ENCODE data around the gene SLC12A5.
A peak's percentile ranks its signal among the peaks of the same experiment; 100 is the strongest.
"Not testable (repeated sequence)": the region's sequence is repeated elsewhere in the genome, so short reads cannot be mapped to it uniquely, and the experiment has no call there.

SLC12A5 gene

DNA sequence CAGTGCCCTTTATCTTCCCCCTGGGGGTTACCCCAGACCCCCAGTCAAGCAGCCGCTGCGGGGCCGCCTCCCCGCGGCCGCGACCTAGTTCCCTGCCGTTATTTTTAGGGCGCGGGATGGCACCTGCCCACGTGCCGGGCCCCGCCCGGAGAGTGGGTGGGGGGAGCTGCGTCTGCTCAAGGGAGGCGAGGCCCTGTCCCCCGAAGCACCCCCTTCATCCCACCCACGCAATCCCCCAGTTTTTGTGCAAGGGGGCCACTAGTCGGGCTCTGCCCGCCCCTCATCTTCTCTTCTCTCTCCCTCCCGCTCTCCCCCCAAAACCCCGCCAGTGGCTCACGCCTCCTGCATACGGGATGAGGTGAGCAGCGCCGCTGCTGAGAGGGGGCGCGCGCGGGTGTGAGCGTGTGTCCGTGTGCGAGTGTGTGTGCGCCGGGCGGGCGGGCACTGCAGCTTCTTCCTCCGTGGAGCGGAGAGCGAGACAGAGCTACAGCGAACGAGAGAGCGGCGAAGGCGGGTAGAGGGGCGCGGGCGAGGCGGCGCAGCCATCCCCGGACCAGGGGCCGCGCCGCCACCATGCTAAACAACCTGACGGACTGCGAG is at the start of gene SLC12A5:
Gene SLC12A5, plus strand, starts transcription at position 444 of the 600 bp plus-strand sequence. Its CDS starts 130 bp downstream, at position 574.
- DNase-seq, result no peak

DNA sequence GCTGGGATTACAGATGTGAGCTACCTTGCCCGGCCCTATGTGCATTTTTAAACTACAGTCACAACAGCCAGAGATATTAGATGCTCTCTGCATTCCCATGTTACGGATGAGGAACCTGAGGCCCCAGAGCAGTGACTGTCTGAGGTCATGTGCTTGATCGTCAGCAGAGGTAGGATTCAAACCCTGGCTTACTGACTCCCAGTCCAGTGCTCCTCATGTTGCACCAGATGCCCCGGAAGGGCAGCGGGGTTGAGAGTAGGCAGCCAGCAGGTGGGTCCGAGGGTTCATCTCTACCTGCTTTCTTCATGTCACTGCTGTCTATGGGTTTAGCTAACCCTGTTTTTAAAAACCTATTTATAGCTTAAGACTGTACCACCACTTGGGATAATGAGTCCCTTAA is 47.8 kb upstream of the SLC12A5 start:
- DNase-seq, result no peak

DNA sequence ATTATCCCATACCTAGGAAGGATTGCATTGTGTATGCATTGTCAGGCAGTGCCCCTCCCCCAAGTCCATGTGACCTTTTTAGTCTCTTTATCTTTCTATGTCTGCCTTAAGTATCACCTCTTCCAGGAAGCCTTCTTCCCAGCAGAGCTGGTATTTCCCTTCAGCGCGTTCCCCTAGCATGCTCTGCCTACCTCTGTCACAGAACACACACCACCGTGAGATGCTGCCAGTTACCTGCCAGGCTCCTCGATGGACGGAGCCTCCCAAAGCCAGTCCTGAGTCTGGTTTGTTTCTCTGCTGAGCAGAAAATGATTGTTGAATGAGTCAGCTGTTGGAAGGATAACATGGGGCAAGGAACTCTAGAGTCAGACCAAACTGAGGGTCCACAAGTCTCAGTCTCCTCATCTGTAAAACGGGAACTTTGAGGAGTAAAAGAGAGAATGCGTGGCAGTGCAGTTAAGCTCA is 45.7 kb upstream of the SLC12A5 start:
- no peak for DNase-seq

DNA sequence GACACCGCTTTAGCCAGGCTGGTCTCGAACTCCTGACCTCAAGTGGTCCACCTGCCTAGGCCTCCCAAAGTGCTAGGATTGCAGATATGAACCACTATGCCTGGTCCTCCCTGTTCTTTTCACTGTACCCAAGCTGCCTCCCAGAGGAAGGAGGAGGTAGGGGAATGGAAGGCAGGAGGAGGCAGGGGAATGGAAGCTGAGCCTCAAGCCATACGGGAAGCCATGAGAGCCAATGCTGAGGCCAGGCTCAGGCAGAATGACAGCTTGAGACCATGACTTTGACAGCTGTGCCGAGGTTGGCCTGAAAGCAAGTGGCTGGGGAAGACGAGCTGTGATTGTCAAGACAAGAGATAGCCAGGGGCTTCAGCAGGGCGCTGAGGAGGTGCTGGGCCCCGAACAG is 43.4 kb upstream of the SLC12A5 start:
- no peak for DNase-seq

DNA sequence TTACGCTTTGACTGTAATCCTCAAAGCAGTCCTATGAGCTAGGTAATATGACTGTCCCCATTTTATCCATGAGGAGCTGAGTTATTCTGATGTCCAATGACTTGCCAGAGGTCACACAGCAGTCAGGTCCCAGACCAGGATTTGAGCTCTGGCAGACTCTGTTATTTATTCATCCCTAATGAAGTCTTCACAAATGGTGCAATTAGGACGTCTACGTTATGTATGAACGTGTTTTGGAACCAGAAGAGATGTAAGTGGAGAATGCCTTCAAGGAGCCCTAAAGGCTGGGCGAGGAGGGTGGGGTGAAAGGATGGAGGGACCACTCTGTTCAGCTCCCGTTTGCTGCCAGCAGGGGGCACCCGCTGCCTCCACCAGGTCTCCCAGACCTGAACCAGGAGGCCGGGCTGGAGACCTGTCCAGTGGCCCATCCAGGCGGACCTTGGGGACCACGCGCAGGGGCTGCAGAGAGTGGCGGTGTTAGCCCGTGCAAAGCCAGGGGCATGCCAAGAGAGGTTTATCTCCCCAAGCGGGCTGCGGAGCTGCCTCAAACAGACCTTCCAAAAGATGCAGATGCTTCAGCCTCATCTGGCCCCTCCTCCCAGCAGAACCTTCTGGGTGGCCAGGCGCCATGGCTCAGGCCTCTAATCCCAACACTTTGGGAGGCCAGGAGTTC is 41.8 kb upstream of the SLC12A5 start:
- DNase-seq, result peak; percentile 58 to 76

DNA sequence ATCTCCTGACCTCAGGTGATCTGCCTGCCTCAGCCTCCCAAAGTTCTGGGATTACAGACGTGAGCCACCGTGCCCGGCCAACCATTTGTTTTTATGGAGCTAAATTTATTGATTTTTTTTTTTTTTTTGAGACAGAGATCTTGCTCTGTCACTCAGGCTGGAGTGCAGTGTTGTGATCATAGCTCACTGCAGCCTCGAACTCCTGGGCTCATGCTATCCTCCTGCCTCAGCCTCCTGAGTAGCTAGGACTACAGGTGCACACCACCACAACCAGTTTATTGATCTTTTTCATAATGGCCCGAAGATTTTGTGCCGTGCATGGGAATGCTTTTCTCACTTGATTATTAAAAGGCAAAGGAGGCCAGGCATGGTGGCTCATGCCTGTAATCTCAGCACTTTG is 40.2 kb upstream of the SLC12A5 start:
- not testable (repeated sequence) for DNase-seq

DNA sequence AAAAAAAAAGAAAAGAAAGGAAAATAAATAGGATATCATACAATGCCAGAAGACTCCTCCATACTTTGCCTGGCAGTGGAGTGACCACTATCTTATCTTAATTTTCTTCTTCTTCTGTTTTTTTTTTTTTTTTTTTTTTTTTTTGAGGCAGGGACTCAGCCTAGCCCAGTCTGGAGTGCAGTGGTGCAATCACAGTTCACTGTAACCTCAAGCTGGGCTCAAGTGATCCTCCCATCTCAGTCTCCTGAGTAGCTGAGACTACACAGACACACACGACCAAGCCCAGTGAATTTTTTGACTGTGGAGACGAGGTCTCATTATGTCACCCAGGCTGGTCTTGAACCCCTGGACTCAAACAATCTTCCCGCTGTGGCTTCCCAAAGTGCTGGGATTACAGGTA is 37.4 kb upstream of the SLC12A5 start:
- no peak for DNase-seq

DNA sequence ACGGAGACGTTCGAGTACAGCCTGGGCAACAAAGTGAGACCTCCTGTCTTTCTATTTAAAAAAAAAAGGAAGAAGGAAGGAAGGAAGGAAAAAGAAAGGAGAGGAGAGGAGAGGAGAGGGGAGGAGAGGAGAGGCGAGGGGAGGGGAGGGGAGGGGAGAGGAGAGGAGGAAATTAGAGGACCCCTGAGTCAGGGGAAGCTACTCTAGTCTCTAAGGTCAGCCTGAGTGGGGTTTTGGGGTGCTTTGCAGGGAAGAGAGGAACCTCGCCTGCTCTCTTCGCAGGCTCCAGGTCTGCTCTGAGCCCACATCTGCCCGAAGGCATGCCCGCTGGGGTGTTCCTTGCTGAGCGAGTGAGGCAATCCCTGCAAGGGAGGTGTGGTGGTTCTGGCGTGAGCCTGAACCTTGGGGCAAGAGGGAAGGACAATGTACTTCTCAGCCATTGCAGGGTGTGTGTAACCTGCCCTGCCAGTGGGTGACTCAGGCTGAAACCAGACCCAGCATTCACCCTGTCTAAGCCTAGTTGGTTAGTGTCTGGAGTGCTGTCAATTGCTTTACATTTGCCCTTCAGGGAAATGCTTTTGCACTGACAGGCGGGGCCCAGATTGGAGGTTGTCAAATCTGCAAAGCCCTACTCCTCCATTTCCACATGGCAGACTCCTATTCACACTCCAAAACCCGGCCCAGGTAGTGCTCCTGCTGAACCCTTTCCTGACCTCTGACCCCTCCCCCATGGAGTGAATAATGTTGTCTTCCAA is 35.6 kb upstream of the SLC12A5 start:
- DNase-seq, result no peak

DNA sequence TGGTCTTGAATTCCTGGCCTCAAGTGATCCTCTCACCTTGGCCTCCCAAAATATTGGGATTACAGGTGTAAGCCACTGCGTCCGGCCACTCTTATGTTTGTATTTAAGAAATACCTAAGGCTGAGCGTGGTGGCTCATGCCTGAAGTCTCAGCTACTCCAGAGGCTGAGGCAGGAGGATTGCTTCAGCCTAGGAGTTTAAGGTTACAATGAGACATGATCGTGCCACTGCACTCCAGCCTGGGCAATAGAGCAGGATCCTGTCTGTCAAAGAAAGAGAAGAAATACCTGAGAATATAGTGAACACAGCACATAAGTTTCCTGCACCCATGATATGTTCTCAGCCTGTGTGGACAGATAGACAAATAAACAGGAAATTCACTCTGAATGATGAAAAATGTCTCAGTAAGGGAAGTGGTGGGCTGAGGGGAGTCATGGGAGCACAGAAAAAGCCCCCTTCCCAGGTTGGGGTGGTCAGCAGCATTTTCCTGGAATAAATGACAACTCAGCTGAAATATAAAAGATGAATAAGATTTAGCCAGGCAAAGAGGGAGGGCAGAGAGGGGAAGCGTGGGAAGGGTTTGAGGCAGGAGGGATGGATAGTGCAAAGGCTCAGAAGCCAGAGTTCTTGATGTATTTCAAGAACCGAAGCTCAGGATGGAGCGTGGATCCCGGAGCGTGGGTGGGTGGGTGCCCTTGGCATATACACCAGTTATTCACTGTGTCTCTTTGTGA is 34.1 kb upstream of the SLC12A5 start:
- DNase-seq, result no peak

DNA sequence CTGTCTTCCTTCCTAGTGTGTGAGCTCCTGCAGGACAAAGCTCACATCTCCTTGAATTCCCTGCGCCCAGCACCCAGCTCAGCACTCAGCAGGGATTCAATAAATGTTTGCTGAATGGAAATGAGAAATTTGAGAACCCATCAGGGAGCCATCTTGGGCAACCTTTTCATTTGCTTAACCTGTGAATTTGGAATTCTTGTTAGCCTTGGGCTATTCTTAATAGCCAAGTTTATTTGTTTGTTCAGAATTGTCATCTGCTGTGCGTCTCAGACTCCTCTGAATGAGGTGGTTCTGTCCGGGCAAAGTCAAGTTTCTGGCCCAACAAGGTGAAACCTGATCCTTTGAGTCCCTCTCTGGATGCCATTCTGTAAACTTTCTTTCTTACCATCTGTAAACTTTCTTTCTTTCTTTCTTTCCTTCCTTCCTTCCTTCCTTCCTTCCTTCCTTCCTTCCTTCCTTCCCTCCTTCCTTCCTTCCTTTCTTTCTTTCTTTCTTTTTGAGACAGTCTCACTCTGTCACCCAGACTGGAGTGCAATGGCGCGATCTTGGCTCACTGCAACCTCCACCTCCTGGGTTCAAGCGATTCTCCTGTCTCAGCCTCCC is 33.4 kb upstream of the SLC12A5 start:
- not testable (repeated sequence) for DNase-seq

DNA sequence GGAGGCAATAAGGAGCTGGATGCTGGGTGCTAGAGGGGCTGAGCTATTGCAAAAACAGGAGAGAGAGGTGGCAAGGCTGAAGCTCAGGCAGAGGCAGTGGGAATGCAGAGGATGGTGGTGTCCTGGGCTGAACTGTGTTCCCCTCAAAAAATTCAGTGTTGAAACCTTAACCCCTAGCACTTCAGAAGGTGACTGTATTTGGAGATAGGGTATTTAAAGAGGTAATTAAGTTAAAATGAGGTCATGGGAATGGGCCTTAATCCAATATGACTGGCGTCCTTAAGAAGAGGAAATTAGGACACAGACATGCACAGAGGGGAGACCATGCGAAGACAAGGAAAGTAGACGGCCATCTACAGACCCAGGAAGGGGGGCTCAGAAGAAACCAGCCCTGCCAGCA is 31.8 kb upstream of the SLC12A5 start:
- DNase-seq, result no peak

DNA sequence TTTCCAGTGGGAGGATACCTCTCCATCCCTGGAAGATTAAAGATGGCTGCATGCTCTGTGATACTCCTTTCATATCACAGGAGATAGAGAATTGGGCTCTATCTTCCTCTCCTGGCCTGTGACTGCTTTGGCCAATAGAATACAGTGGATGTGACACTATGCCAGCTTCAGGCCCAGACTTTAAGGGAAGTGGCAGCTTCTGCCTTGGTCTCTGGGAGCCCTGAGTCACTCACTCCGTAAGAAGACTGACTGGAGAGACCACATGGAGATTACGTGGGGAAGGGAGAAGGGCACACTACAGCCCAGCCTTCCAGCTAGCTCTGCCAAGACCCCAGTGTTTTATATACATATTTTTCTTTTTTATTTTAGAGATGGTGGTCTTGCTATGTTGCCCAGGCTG is 30.7 kb upstream of the SLC12A5 start:
- DNase-seq, result no peak

DNA sequence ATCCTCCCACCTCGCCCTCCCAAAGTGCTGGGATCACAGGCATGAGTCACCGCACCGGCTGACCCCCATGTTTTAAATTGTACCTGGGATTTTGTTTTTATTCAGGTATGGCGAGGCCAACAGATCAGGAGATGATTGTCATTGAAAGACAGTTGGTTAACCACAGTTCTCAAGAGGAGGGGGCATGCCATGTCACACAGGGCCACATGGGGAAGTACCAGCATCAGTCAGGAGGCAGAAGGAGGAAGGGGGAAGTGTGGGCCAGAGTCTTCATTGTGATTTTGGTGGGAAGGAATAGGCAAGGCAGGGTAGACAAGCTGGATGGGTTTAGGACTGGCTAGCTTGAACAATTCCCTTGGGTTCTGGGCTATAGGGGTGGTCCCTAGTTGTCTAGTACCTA is 30.3 kb upstream of the SLC12A5 start:
- no peak for DNase-seq

DNA sequence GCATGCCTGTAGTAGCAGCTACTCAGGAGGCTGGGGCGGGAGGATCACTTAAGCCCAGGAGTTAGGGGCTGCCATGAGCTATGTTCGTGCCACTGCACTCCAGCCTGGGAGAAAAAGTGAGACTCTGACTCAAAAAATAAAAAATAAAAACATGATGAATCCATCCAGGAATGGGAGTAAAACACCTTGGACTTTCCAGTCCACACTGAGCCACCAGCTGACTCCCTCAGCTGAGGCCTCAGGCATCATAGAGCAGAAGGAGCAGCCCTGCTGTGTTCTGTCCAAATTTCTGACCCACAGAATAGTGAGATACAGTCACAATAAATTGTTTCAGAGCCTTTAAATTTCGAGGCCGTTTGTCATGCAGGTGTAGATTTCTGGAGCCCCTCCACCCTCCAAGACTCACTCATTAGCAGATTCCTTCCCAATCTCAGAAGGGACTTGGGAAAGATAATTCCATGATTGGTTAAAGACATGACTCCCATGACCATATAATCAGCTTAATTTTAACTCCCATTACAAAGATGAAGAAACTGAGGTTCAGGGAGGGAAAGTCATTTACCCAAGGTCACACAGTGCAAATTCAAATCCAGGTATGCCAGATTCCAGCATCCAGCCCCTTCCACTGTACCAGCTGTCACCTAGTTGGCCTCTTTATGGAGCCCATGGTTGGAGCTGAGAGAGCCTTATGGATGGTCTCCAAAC is 29.3 kb upstream of the SLC12A5 start:
- DNase-seq, result no peak

DNA sequence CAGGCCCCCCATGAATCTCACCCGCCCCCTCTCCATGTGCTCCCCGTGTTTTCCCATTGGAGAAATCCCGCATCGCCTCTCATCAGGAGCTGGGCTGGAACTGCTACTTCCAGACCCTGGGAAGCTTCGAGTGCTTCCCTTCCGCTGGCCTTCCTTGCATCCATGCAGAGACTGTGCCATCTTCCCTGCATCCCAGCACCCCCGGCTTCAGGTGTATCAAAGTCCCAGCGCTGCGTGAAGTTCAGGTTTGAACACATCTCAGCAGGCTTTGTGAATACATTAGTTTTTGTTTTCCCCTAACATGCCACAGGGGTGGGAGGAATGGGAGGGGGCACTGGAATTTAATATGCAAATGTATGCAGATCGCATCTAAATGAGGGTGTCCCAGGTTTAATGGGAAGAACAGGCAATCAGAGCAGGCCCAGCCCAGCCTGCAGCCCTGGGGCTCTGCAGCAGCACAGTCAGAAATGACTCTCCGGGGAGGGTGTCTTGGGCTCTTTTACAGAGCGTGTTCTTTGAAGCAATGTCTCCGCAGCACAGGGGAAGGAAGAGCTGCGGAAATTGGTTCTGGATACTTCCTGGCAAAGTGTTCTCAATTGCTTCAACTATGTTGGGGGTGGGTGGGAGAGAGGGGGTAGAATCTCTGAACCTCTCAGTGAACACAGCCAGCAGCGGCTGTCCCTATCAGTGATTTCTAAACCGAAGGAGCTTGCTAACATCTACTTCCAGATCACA is 28.6 kb upstream of the SLC12A5 start:
- no peak for DNase-seq

DNA sequence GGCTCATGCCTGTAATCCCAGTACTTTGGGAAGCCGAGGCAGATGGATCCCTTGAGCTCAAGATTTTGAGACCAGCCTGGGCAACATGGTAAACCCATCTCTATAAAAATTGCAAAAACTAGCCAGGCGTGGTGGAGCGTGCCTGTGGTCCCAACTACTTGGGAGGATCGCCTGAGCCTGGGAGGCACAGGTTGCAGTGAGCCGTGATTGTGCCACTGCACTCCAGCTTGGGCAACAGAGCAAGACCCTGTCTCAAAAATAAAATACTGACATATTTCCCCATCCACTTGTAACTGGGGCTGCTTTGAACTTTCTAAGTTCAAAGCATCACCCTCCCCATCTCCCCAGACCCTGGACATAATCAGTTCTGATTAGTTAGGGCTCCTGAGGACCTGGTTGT is 27.5 kb upstream of the SLC12A5 start:
- DNase-seq, result no peak

DNA sequence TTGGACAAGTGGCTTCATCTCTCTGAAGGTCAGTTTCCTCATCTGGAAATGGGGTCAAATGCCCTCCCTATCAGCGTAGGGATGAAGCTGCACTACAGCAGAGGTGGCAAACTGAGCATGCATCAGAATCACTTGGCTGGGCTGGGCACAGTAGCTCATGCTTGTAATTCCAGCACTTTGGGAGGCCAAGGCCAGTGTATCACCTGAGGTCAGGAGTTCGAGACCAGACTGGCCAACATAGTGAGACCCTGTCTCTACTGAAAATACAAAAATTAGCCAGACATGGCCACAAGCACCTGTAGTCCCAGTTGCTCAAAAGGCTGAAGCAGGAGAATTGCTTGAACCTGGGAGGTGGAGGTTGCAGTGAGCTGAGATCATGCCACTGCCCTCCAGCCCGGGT is 27.0 kb upstream of the SLC12A5 start:
- DNase-seq, result no peak

DNA sequence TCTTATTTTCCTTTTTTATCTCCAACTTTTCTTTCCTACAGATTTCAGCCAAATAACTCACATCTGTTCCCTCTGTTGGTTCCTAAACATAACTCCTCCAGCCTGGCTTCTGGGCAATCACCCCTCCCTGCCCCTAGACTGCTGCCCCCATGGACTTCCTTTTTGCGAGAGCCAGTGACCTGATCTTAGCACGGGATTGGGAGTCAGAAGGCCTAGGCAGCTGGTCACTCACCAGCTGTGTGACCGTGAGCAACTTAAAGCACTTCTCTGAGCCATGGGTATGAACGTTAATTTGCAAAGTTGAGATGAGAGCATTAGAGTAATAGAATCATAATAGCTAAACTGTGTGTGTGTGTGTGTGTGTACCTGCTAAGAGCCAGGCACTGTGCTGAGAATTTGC is 24.8 kb upstream of the SLC12A5 start:
- DNase-seq, result no peak

DNA sequence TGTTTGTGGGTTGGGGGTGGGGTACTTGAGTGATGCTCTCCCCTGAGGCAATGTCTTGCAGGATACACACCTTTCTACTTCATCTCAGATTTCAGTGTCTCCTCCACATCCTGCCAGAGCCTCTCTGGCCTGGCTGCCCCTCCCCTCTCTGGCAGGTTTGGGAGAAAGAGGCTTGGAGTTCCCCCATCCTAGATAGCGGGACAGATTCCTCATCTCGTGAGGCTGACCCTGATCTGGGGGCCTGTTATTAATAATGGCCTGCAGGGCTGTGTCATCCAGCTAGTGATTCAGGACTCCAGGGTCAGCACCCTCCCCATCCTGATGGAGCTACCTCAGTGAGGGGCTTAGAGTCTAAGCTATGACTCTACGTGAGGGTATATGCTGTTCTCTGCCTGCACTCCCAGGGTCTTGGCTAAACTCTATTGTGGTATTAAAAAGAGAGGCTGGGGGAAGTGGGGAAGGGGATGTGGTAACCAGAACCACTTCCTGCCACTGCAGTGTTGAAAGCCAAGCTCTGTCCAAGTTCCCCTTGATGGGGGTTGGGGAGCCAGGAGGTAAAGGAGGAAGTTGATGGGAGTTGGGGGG is 24.0 kb upstream of the SLC12A5 start:
- DNase-seq, result no peak

DNA sequence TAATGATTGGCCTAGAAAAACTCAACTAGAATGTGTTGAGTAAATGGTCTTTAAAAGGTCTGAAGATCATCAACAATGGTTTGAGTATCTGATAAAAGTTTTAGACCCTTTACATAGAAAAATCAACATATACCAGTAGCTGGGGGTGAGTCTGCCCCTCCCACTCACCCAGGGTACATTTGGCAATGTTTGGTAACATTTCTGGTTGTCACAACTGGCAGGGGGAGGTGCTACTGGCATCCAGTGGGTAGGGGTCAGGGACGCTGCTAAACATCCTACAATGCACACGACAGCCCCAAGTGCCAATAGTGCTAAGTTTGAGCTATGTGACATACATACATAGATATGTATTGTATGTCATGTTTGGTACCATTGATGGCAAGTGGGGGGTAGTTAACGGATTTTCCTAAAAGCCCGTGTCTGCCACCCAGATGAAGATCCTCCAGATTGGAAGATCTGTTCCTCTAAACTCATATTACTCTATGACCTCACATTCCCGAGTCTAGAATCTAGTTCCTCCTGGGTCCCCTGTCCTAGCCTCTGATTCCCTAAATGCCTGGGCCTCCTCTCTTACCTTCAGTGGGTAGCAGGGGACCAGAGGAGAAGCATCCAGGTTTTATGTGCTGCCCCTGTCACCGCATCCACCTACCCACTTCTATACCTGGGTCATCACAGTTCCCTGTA is 22.9 kb upstream of the SLC12A5 start:
- DNase-seq, result no peak

DNA sequence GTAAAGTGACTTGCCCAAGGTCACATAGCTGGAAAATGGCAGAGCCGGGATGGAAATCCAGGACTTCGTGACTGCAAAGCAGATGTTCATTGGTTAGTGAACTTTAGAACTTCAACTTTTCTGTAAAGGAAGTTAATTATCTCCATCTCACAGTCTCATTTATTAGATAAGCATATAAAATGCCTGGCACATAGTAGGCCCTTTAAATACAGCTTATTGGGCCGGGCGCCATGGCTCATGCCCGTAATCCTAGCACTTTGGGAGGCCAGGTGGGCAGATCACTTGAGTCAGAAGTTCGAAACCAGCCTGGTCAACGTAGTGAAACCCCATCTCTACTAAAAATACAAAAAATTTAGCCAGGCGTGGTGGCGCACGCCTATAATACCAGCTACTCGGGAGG is 22.1 kb upstream of the SLC12A5 start:
- DNase-seq, result no peak
